CD14-positive monocyte (primary cell): ENCODE results near the gene CMTM5. TPM values are rescaled to one million over a fixed set of nuclear protein-coding genes. Genes with fewer than 3 reads are reported as not detected.
A peak's percentile ranks its signal among the peaks of the same experiment; 100 is the strongest.

Experiments
- DNase-seq, 3 donors: peaks; one replicate each; pipeline ENCODE4 v3.0.0-alpha.2; 2011 to 2022
- H2AFZ ChIP-seq: 2 replicates; pipeline ENCODE4 v1.6.0; 2012; ENCODE audit warnings: mild to moderate bottlenecking, low read depth, low read length, inconsistent platforms; ENCODE audit not compliant: insufficient read depth, poor library complexity, severe bottlenecking
- H3K27ac ChIP-seq, 2 donors: 1 replicate in 1 of 2; 2 replicates in 1 of 2; pipeline ENCODE4 v1.5.1; 2012 to 2013; ENCODE audit warnings: low read length in 2 of 2, control low read depth in 1 of 2, inconsistent platforms in 1 of 2, low read depth in 1 of 2, mild to moderate bottlenecking in 1 of 2
- H3K27me3 ChIP-seq, 2 donors: one replicate each; pipeline versions ENCODE4 v1.6.0 to v1.6.1; 2011 to 2013; ENCODE audit warnings: low read length in 2 of 2; ENCODE audit not compliant: control insufficient read depth in 2 of 2, insufficient read depth in 2 of 2
- H3K36me3 ChIP-seq, 2 donors: replicated peaks in 1 of 2; 1 replicate in 1 of 2; 2 replicates in 1 of 2; pipeline versions ENCODE4 v1.5.1 to v1.6.1; 2012 to 2013; ENCODE audit warnings: low read length in 2 of 2, control low read depth in 1 of 2, inconsistent platforms in 1 of 2, mild to moderate bottlenecking in 1 of 2; ENCODE audit not compliant: insufficient read depth in 2 of 2, control insufficient read depth in 1 of 2
- H3K4me1 ChIP-seq, 2 donors: 1 replicate in 1 of 2; 2 replicates in 1 of 2; pipeline versions ENCODE4 v1.5.1 to v1.6.1; 2012 to 2013; ENCODE audit warnings: low read length in 2 of 2, control low read depth in 1 of 2, inconsistent platforms in 1 of 2, mild to moderate bottlenecking in 1 of 2, moderate library complexity in 1 of 2; ENCODE audit not compliant: insufficient read depth in 2 of 2, control insufficient read depth in 1 of 2
- H3K4me2 ChIP-seq: replicated peaks from 2 replicates; pipeline ENCODE3; 2012; ENCODE audit warnings: low read length, moderate library complexity, mild to moderate bottlenecking; ENCODE audit not compliant: poor library complexity, severe bottlenecking; ENCODE audit errors: extremely low read depth
- H3K4me3 ChIP-seq, 3 experiments: fragments of 200-600 bp in 1 of 3; sonication (generic) in 1 of 3; replicated peaks in 1 of 3; 1 replicate in 2 of 3; 2 replicates in 1 of 3; pipeline ENCODE4 v1.5.1; 2011 to 2013; ENCODE audit warnings: low read length in 3 of 3, mild to moderate bottlenecking in 3 of 3, control low read depth in 2 of 3, low read depth in 2 of 3, inconsistent platforms in 1 of 3, moderate library complexity in 1 of 3
- H3K79me2 ChIP-seq: 2 replicates; pipeline ENCODE4 v1.6.0; 2012; ENCODE audit warnings: mild to moderate bottlenecking, control low read depth, inconsistent platforms, low read length, moderate library complexity; ENCODE audit not compliant: insufficient read depth
- H3K9ac ChIP-seq: 2 replicates; pipeline ENCODE4 v1.6.0; 2017; ENCODE audit warnings: low read length, mild to moderate bottlenecking; ENCODE audit not compliant: insufficient read depth, poor library complexity, severe bottlenecking
- H3K9me3 ChIP-seq, 2 donors: replicated peaks in 1 of 2; 1 replicate in 1 of 2; 2 replicates in 1 of 2; pipeline versions ENCODE4 v1.5.1 to v1.6.1; 2012 to 2013; ENCODE audit warnings: low read length in 2 of 2, control low read depth in 1 of 2; ENCODE audit not compliant: control insufficient read depth in 1 of 2, insufficient read depth in 1 of 2
- H4K20me1 ChIP-seq: 2 replicates; pipeline ENCODE4 v1.6.0; 2012; ENCODE audit warnings: mild to moderate bottlenecking, low read length, control low read depth, moderate library complexity; ENCODE audit not compliant: insufficient read depth
- H3K27ac Mint-ChIP-seq, 7 donors: one replicate each; pipeline ENCODE4 v1.8.0; 2020; ENCODE audit warnings: mild to moderate bottlenecking in 7 of 7, mixed read lengths in 7 of 7, moderate library complexity in 6 of 7, inconsistent platforms in 2 of 7
- H3K27me3 Mint-ChIP-seq, 3 donors: one replicate each; pipeline ENCODE4 v1.8.0; 2021 to 2022; ENCODE audit warnings: low read depth in 3 of 3, mild to moderate bottlenecking in 3 of 3, mixed read lengths in 3 of 3, moderate library complexity in 3 of 3, inconsistent platforms in 1 of 3
- H3K36me3 Mint-ChIP-seq, 2 donors: one replicate each; pipeline ENCODE4 v1.8.0; 2020; ENCODE audit warnings: mixed read lengths in 2 of 2, inconsistent platforms in 1 of 2, mild to moderate bottlenecking in 1 of 2
- H3K4me1 Mint-ChIP-seq: one replicate; pipeline ENCODE4 v1.8.0; 2020; ENCODE audit warnings: mild to moderate bottlenecking, mixed read lengths
- H3K4me3 Mint-ChIP-seq, 2 donors: one replicate each; pipeline ENCODE4 v1.8.0; 2020; ENCODE audit warnings: mild to moderate bottlenecking in 2 of 2, mixed read lengths in 2 of 2, moderate library complexity in 1 of 2
- H3K9me3 Mint-ChIP-seq, 7 donors: one replicate each; pipeline ENCODE4 v1.8.0; 2020 to 2022; ENCODE audit warnings: mixed read lengths in 7 of 7, mild to moderate bottlenecking in 6 of 7, moderate library complexity in 6 of 7, inconsistent platforms in 2 of 7
- WGBS: methylation state at CpG from one replicate; pipeline ENCODE4 v1.1.5; 2013; ENCODE audit warnings: missing lambda C conversion rate; ENCODE audit not compliant: insufficient coverage; 5-methylcytosine and 5-hydroxymethylcytosine counted together
- intact Hi-C, 2 donors: fragments of 100-400 bp; cut with micrococcal nuclease; formaldehyde crosslinking; loops; one replicate each; pipeline versions ENCODE4 v1.15.0 to v1.15.1; 2023
- polyA plus RNA-seq, 3 donors: library from polyadenylated mRNA; depleted of rRNA in 1 of 3; unstranded in 2 of 3; stranded (reverse) in 1 of 3; fragments of 300-500 nt in 2 of 3; fragments of >200 nt in 1 of 3; fragmentation: Illumina TruSeq in 2 of 3; gene quantifications; 1 replicate in 2 of 3; 2 replicates in 1 of 3; pipeline ENCODE4 v1.2.3, GENCODE V29; 2012 to 2021
- TF ChIP-seq, protein P1 (sequence below): fragments of 200-600 bp; IDR thresholded peaks from one replicate; pipeline ENCODE4 v1.8.0; 2022; ENCODE audit warnings: antibody characterized with exemption, mild to moderate bottlenecking

CMTM5 gene
- polyA plus RNA-seq, 3 donors, result 0.93 to 1.1 TPM; not detected in 1

DNA sequence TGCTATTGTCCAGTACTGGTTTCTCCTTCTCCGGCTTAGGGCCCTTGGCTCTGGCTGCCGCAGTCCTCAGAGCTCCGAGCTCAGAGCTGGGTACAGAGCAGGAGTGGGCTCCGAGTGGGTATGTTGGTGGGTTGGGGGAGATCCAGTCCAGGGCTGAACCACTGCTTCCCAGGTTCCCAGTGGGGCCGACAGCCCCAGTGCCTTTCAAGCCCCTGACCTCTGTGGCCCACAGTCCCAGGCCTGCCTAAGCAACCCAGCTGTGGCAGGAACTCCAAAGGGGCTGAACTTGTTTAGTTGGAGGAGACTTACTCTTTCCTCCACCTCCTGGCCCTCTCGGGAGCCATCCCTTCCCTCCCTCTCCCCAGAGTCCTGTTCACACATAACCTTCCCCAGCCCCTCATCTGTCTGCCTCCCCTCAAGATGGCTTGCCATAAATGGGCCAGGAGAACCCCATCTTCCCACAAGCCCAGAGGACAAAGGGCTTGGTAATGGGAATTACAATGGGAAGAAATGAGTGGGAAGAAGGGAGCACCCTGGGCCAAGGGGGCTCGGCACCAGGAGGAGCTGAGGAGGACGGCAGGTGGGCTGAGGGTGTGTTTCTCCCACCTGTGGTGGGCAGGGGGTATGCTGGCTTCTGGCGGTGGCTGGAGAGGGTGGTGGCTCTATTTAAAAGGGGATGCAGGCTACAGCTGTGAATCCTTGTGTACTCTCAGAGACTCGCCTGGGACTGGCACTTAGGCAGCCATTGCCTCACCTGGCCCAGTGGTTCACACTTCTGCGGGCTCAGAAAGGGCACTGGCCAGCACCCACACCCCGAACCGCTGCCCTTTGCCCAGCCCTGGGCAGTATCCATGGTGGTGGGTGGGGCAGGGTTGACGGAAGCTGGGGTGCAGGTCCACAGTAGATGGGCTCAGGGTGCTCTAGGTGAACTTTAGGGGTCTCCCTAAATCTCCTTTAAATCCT is 35.0 kb downstream of the CMTM5 start:
- H3K4me1 Mint-ChIP-seq, result no peaks in the 10 kb centered on the region
- Histone ChIP-seq H3K4me3 (no peak overlapping the region), H3K4me2 (no peak overlapping the region), H2AFZ (no peak overlapping the region), H3K9ac (no peak overlapping the region), H3K27ac (no peak overlapping the region), H3K79me2 (no peaks in the 10 kb centered on the region), H3K36me3 (no peaks in the 10 kb centered on the region), H3K9me3 (no peaks in the 10 kb centered on the region), H3K27me3 (no peaks in the 10 kb centered on the region), H4K20me1 (no peaks in the 10 kb centered on the region), H3K4me1 (no peaks in the 10 kb centered on the region)
- peak overlapping the region in 1 of 7 donors; percentile 46 for H3K27ac Mint-ChIP-seq
- intact Hi-C loops, result no loop called here
- 96% methylated on average over 9 of the region's 14 CpGs for WGBS
- TF ChIP-seq, protein P1, sequence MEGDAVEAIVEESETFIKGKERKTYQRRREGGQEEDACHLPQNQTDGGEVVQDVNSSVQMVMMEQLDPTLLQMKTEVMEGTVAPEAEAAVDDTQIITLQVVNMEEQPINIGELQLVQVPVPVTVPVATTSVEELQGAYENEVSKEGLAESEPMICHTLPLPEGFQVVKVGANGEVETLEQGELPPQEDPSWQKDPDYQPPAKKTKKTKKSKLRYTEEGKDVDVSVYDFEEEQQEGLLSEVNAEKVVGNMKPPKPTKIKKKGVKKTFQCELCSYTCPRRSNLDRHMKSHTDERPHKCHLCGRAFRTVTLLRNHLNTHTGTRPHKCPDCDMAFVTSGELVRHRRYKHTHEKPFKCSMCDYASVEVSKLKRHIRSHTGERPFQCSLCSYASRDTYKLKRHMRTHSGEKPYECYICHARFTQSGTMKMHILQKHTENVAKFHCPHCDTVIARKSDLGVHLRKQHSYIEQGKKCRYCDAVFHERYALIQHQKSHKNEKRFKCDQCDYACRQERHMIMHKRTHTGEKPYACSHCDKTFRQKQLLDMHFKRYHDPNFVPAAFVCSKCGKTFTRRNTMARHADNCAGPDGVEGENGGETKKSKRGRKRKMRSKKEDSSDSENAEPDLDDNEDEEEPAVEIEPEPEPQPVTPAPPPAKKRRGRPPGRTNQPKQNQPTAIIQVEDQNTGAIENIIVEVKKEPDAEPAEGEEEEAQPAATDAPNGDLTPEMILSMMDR, result no peak
- H3K36me3 Mint-ChIP-seq, result no peaks in the 10 kb centered on the region
- H3K27me3 Mint-ChIP-seq, result peaks cover 2 to 22% (median 5%) of the 10 kb centered on the region in 3 donors
- no peak overlapping the region for H3K4me3 Mint-ChIP-seq
- DNase-seq, result no peak
- no peaks in the 10 kb centered on the region for H3K9me3 Mint-ChIP-seq

DNA sequence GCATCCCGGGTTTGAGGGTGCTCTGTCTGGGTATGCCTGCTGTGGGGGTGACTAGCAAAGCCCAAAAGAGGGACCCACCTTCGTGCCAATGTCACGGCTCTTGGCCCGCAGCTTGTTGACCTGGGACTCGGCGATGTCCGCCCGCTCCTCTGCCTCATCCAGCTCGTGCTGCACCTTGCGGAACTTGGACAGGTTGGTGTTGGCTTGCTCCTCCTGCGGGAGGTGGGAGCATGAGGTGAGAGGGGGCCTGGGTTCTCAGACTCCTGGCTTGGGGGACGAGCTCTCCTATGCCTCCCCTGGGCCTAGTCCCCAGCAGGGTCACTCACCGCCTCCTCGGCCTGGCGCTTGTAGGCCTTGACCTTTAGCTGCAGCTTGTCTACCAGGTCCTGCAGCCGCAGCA is 36.8 kb downstream of the CMTM5 start:
- Mint-ChIP-seq H3K4me1 (no peaks in the 10 kb centered on the region), H3K27ac (no peak overlapping the region), H3K27me3 (peaks cover 5 to 20% (median 6%) of the 10 kb centered on the region in 3 donors), H3K36me3 (no peaks in the 10 kb centered on the region), H3K4me3 (no peak overlapping the region), H3K9me3 (no peaks in the 10 kb centered on the region)
- TF ChIP-seq, protein P1, result no peak
- Histone ChIP-seq H3K36me3 (no peaks in the 10 kb centered on the region), H2AFZ (no peak overlapping the region), H3K79me2 (no peaks in the 10 kb centered on the region), H3K9me3 (no peaks in the 10 kb centered on the region), H3K4me3 (no peak overlapping the region), H3K4me1 (no peaks in the 10 kb centered on the region), H3K27me3 (no peaks in the 10 kb centered on the region), H4K20me1 (no peaks in the 10 kb centered on the region), H3K4me2 (no peak overlapping the region), H3K27ac (no peak overlapping the region), H3K9ac (no peak overlapping the region)
- no peak for DNase-seq
- intact Hi-C loops, result no loop called here
- WGBS, result 93% methylated on average over 9 of the region's 16 CpGs
